ENCODE results near the gene NAB2. TPM values are rescaled to one million over a fixed set of nuclear protein-coding genes. Genes with fewer than 3 reads are reported as not detected.
"Not testable (repeated sequence)": the region's sequence is repeated elsewhere in the genome, so short reads cannot be mapped to it uniquely, and the experiment has no call there.

NAB2 gene
- total and polyA plus RNA-seq, 9 of the 15 experiments (the other 6 are each of a cell fraction or from before 2014, with no cell fraction given) = 0.45 to 40.9 (median 20.4) TPM

- H3K4me2 ChIP-seq (ENCODE audit: insufficient read depth, low read length); H3K9ac ChIP-seq (ENCODE audit: insufficient read depth in 1 of 2, low read depth in 2 of 2, low read length in 2 of 2): not testable (repeated sequence)
Measured at GRCh38 chr12:57073566-57074450, 15.1 kb upstream of the NAB2 start.

More at GRCh38 chr12:57073566-57074450, 15.1 kb upstream of the NAB2 start:
- H2AFZ ChIP-seq (ENCODE audit: low read depth, low read length); H3K9me3 ChIP-seq (replicated peaks; ENCODE audit: control insufficient read depth, insufficient read depth, low read depth, low read length); CTCF ChIA-PET (ENCODE audit: low intra/inter-chr PET ratio); in situ Hi-C loops (cut with MboI); intact Hi-C loops (cut with micrococcal nuclease); ATAC-seq; H3K27ac ChIP-seq (ENCODE audit: extremely low read depth, low read depth, low read length); FAIRE-seq; H3K27me3 ChIP-seq (ENCODE audit: control insufficient read depth in 2 of 2, insufficient read depth in 2 of 2, low read length in 2 of 2); H3K4me3 ChIP-seq; DNase-seq (ENCODE audit: extremely low read depth in 1 of 4, low spot score in 3 of 4); H3K9me1 ChIP-seq (ENCODE audit: control insufficient read depth, insufficient read depth, low read length); BruUV-seq (replicated peaks); H4K20me1 ChIP-seq (replicated peaks; ENCODE audit: control insufficient read depth, insufficient read depth, low read length): not testable (repeated sequence)
- Histone ChIP-seq H3K36me3 (ENCODE audit: control insufficient read depth, insufficient read depth, low read length) (peaks cover 55% of the 10 kb centered on the region), H3K4me1 (replicated peaks in 1 of 2; ENCODE audit: control insufficient read depth in 2 of 2, insufficient read depth in 2 of 2, low read length in 2 of 2) (peaks cover 7 to 11% of the 10 kb centered on the region in 2 experiments; a peak in 2 of 5 replicates), H3K79me2 (ENCODE audit: control insufficient read depth, insufficient read depth, low read length) (peaks cover 40% of the 10 kb centered on the region)
- peak; percentile 51 for TF ChIP-seq ZNF384 (IDR thresholded peaks at IDR 0.05; ENCODE audit: low read depth, low read length)
- WGBS (ENCODE audit: insufficient coverage, low coverage, missing lambda C conversion rate) = 100% methylated on average over 5 of the region's 6 CpGs
- POLR2A ChIA-PET = interaction anchor here (0.6 to 1.5 kb wide), 3 partner anchors 9 to 433 kb away, joined by 4 to 6 read pairs (median 4); partner anchors contain the start of gene STAT6

All from K562 (cell line).